ENCODE data around the gene FRMPD2. TPM values are rescaled to one million over a fixed set of nuclear protein-coding genes. Genes with fewer than 3 reads are reported as not detected.
"Not testable (repeated sequence)": the region's sequence is repeated elsewhere in the genome, so short reads cannot be mapped to it uniquely, and the experiment has no call there.

FRMPD2 gene
- total RNA-seq, 1 donor from 2014 or later: not detected

DNA sequence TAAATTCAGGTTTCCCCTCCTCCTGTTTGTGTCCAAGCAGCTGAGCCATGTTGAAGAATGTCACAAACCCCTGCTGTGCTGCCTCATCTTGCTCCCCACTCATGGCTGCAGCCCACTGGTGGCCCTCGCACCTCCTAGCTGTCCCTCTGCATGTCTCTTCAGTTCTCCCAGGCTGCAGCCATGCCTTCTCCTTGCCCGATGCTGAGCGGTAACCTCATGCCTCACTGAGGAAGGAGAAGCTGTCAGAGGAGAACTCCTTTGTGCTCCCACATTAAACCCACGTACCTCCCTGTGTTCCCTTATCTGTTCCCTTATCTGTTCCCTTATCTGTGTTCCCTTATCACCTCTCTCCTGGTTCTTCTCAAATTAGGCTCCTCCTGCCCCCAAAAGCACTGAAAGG lies 10.3 kb upstream of the FRMPD2 start:
- no peak for DNase-seq (ENCODE audit: low spot score)
- Mint-ChIP-seq H3K4me1 (ENCODE audit: low read depth) (peaks cover 4% of the 10 kb centered on the region), H3K9me3 (ENCODE audit: low read depth) (peaks cover 18% of the 10 kb centered on the region), H3K27ac (ENCODE audit: unreplicated experiment) (no peak overlapping the region), H3K27me3 (ENCODE audit: low read depth) (peaks cover 22% of the 10 kb centered on the region), H3K4me3 (ENCODE audit: unreplicated experiment) (no peak overlapping the region), H3K36me3 (ENCODE audit: low read depth) (peaks cover 1% of the 10 kb centered on the region)
- no peak for TF ChIP-seq CTCF (IDR thresholded peaks at IDR 0.05)

DNA sequence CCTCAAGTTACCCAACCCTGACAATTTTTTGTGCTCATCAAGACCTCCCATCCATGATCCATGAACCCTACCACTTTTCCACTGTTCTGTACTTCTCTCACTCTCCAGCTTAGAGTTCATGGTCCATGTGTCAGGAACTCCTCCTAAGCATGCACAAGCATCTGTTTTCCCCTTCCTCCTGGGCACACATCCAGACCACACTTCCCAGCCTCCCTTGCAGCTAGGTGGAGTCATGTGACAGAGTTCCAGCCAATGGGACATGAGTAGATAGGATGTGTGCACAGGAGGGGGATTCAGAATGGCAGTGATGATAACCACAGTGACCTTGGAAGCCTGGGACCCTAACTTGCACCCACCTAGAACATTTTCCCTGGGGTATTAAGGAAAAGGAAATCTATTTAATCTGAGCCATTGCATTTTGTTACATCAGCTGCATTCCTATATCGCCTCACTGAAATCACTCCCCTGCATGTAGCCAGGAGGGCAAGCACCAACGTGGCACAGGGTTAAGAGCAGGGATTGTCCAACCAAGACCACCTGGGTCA lies 9.6 kb upstream of the FRMPD2 start:
- TF ChIP-seq CTCF (IDR thresholded peaks at IDR 0.05): no peak
- Mint-ChIP-seq H3K27ac (ENCODE audit: unreplicated experiment) (no peak overlapping the region), H3K27me3 (ENCODE audit: low read depth) (peaks cover 29% of the 10 kb centered on the region), H3K4me1 (ENCODE audit: low read depth) (no peaks in the 10 kb centered on the region), H3K36me3 (ENCODE audit: low read depth) (peaks cover 1% of the 10 kb centered on the region), H3K4me3 (ENCODE audit: unreplicated experiment) (no peak overlapping the region), H3K9me3 (ENCODE audit: low read depth) (peaks cover 18% of the 10 kb centered on the region)
- no peak for DNase-seq (ENCODE audit: low spot score)

DNA sequence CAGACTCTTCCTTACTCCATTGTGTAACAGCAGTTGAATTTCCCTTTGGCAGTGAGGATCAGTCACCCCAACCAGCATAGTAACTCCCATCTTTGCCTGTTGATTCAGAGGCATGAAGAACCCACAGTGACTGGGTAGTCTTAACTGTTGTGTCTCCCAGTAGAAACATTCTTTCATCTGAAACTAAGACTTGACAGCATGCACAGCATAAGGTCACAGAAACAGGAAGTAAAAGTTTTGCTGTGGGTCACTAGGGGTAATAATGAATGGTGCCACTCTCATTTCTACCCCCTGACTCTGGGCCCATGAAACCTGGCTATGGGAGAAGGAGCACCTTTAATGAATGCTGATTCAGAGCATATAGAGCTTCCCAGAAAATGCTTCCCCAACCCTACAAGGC lies 8.3 kb upstream of the FRMPD2 start:
- Mint-ChIP-seq H3K36me3 (ENCODE audit: low read depth) (peaks cover 4% of the 10 kb centered on the region), H3K27ac (ENCODE audit: unreplicated experiment) (no peak overlapping the region), H3K27me3 (ENCODE audit: low read depth) (peaks cover 37% of the 10 kb centered on the region), H3K4me3 (ENCODE audit: unreplicated experiment) (no peak overlapping the region), H3K4me1 (ENCODE audit: low read depth) (no peaks in the 10 kb centered on the region), H3K9me3 (ENCODE audit: low read depth) (peaks cover 22% of the 10 kb centered on the region)
- TF ChIP-seq CTCF (IDR thresholded peaks at IDR 0.05): no peak
- DNase-seq (ENCODE audit: low spot score): no peak

- not testable (repeated sequence) for H3K4me3 Mint-ChIP-seq (ENCODE audit: unreplicated experiment); H3K27ac Mint-ChIP-seq (ENCODE audit: unreplicated experiment); DNase-seq (ENCODE audit: low spot score); H3K4me1 Mint-ChIP-seq (ENCODE audit: low read depth); H3K36me3 Mint-ChIP-seq (ENCODE audit: low read depth)
- Mint-ChIP-seq H3K9me3 (ENCODE audit: low read depth) (peaks cover 22% of the 10 kb centered on the region), H3K27me3 (ENCODE audit: low read depth) (peaks cover 38% of the 10 kb centered on the region)
Measured at GRCh38 chr10:48281697-48282096, 7.2 kb upstream of the FRMPD2 start.

DNA sequence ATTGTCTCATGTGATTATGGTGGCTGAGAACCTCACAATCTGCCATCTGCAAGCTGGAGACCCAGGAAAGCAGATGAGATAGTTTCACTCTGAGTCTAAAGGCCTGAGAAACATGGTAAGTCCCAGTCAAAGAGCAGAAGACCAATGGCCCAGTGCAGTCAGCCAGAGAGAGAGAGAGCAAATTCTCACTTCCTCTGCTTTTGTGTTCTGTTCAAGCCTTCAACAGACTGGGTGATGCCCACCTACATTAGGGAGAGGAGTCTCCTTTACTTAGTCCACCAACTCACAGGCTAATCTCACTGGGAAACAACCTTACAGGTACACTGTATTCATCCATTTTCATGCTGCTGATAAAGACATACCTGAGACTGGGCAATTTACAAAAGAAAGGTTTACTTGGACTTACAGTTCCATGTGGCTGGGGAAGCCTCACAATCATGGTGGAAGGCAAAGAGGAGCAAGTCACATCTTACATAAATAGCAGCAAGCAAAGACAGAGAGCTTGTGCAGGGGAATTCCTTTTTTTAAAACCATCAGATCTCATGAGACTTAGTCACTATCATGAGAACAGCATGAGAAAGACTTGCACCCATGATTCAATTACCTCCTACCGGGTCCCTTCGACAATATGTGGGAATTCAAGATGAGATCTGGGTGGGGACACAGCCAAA lies 4.7 kb upstream of the FRMPD2 start:
- H3K36me3 Mint-ChIP-seq (ENCODE audit: low read depth): peaks cover 5% of the 10 kb centered on the region
- H3K4me1 Mint-ChIP-seq (ENCODE audit: low read depth): no peaks in the 10 kb centered on the region
- no peak overlapping the region for H3K27ac Mint-ChIP-seq (ENCODE audit: unreplicated experiment)
- no peak for TF ChIP-seq CTCF (IDR thresholded peaks at IDR 0.05)
- no peak overlapping the region for H3K4me3 Mint-ChIP-seq (ENCODE audit: unreplicated experiment)
- no peak for DNase-seq (ENCODE audit: low spot score)
- H3K27me3 Mint-ChIP-seq (ENCODE audit: low read depth): peaks cover 26% of the 10 kb centered on the region
- H3K9me3 Mint-ChIP-seq (ENCODE audit: low read depth): peaks cover 22% of the 10 kb centered on the region

GRCh38 chr10:48277093-48277492 lies 2.6 kb upstream of the FRMPD2 start:
- peaks cover 15% of the 10 kb centered on the region for H3K9me3 Mint-ChIP-seq (ENCODE audit: low read depth)

More at GRCh38 chr10:48277093-48277492, 2.6 kb upstream of the FRMPD2 start:
- no peak for DNase-seq (ENCODE audit: low spot score)
- no peak overlapping the region for H3K27ac Mint-ChIP-seq (ENCODE audit: unreplicated experiment)
- TF ChIP-seq CTCF (IDR thresholded peaks at IDR 0.05): no peak
- peaks cover 3% of the 10 kb centered on the region for H3K4me1 Mint-ChIP-seq (ENCODE audit: low read depth)
- peaks cover 5% of the 10 kb centered on the region for H3K36me3 Mint-ChIP-seq (ENCODE audit: low read depth)
- H3K4me3 Mint-ChIP-seq (ENCODE audit: unreplicated experiment): no peak overlapping the region
- H3K27me3 Mint-ChIP-seq (ENCODE audit: low read depth): peaks cover 26% of the 10 kb centered on the region
